Nephron (organoid): ENCODE data around the gene LZTR1.

ENCODE experiments used
- H3K27ac Mint-ChIP-seq, 3 experiments: 2 replicates each; pipeline ENCODE4 v1.8.0; 2020; ENCODE audit warnings: mixed read lengths in 3 of 3, mild to moderate bottlenecking in 2 of 3, moderate library complexity in 1 of 3
- H3K27me3 Mint-ChIP-seq: 2 replicates; pipeline ENCODE4 v1.8.0; 2021; ENCODE audit warnings: low read depth, mild to moderate bottlenecking, moderate library complexity, mixed read lengths
- H3K36me3 Mint-ChIP-seq: 2 replicates; pipeline ENCODE4 v1.8.0; 2020; ENCODE audit warnings: low read depth, mixed read lengths
- H3K4me1 Mint-ChIP-seq: 2 replicates; pipeline ENCODE4 v1.8.0; 2020; ENCODE audit warnings: mixed read lengths
- H3K4me3 Mint-ChIP-seq, 3 experiments: 2 replicates each; pipeline ENCODE4 v1.8.0; 2020; ENCODE audit warnings: mild to moderate bottlenecking in 3 of 3, mixed read lengths in 3 of 3, moderate library complexity in 2 of 3
- H3K9me3 Mint-ChIP-seq: 2 replicates; pipeline ENCODE4 v1.8.0; 2020; ENCODE audit warnings: mixed read lengths
- TF ChIP-seq, protein P1 (sequence below), 3 experiments: fragments of 200-600 bp; sonication (generic); IDR thresholded peaks; one replicate each; pipeline ENCODE4 v1.5.0; 2021; ENCODE audit warnings: antibody characterized with exemption in 3 of 3; ENCODE audit not compliant: unreplicated experiment in 3 of 3

LZTR1 gene

DNA sequence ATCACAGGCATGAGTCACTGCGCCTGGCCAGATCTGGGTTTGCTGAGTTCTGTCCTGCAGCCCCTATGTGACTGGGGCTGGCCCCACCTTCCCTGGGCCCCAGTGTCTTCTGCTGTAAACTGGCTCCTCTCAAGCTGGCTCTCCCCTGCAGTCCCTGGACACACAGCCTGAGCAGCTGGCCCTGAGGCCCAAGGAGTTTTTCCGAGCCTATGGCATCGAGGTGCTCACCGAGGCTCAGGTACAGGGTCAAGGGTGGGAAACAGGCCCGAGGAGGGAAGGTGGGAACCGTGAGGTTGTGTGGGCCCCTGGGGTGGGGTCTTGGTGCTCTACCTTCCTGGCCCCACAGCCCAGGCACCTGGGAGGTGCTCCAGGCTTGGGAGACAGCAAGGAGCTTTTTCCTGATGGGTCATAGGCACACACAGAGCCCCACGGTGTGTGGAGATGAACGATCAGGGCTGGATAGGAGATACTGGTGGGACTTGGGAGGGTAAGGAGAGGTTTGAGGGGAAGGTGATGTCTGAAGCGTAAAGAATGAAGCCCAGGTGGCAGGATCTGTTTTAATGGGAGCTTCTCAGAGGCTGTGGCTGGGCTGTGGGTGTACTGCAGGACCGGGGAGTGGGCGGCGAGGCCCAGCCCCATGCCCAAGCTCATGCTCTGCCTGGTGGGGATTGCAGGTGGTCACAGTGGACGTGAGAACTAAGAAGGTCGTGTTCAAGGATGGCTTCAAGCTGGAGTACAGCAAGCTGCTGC, 6.4 kb upstream of the LZTR1 start:
- TF ChIP-seq, protein P1, sequence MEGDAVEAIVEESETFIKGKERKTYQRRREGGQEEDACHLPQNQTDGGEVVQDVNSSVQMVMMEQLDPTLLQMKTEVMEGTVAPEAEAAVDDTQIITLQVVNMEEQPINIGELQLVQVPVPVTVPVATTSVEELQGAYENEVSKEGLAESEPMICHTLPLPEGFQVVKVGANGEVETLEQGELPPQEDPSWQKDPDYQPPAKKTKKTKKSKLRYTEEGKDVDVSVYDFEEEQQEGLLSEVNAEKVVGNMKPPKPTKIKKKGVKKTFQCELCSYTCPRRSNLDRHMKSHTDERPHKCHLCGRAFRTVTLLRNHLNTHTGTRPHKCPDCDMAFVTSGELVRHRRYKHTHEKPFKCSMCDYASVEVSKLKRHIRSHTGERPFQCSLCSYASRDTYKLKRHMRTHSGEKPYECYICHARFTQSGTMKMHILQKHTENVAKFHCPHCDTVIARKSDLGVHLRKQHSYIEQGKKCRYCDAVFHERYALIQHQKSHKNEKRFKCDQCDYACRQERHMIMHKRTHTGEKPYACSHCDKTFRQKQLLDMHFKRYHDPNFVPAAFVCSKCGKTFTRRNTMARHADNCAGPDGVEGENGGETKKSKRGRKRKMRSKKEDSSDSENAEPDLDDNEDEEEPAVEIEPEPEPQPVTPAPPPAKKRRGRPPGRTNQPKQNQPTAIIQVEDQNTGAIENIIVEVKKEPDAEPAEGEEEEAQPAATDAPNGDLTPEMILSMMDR (IDR thresholded peaks at IDR 0.05; ENCODE audit: unreplicated experiment in 3 of 3): no peak
- Mint-ChIP-seq H3K36me3 (no peaks in the 10 kb centered on the region), H3K4me3 (no peak overlapping the region), H3K9me3 (peaks cover 3% of the 10 kb centered on the region), H3K27ac (no peak overlapping the region), H3K27me3 (peaks cover 11% of the 10 kb centered on the region), H3K4me1 (peaks cover 10% of the 10 kb centered on the region)

GRCh38 chr22:20976291-20976877, 5.7 kb upstream of the LZTR1 start:
- H3K27ac Mint-ChIP-seq: no peak overlapping the region
- H3K9me3 Mint-ChIP-seq: peaks cover 3% of the 10 kb centered on the region
- H3K27me3 Mint-ChIP-seq: peaks cover 11% of the 10 kb centered on the region

DNA sequence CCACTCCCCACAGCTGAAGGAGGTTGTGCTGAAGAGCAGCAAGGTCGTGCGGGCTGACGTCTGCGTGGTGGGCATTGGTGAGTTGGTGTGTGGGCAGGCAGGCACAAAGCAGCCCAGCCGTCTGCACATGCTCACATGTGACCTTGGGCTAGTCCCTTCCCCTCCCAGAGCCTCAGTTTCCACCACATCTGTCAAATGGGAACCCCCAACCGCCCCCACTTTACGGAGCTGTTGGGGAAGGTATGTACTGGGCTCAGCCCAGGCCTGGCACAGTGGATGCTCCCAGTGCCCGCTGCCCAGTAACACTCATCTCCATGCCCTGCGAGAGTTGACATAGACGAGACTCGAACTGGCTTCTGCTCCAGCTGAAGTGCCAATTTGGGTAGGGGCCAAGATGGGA, 5.1 kb upstream of the LZTR1 start:
- no peak overlapping the region for H3K4me3 Mint-ChIP-seq
- H3K27ac Mint-ChIP-seq: no peak overlapping the region
- peaks cover 11% of the 10 kb centered on the region for H3K27me3 Mint-ChIP-seq
- H3K4me1 Mint-ChIP-seq: peaks cover 14% of the 10 kb centered on the region
- no peaks in the 10 kb centered on the region for H3K36me3 Mint-ChIP-seq
- TF ChIP-seq, protein P1 (IDR thresholded peaks at IDR 0.05; ENCODE audit: unreplicated experiment in 3 of 3): no peak
- H3K9me3 Mint-ChIP-seq: peaks cover 3% of the 10 kb centered on the region

More at GRCh38 chr22:20976291-20976877, 5.7 kb upstream of the LZTR1 start:
- H3K36me3 Mint-ChIP-seq: no peaks in the 10 kb centered on the region
- TF ChIP-seq, protein P1 (IDR thresholded peaks at IDR 0.05; ENCODE audit: unreplicated experiment in 3 of 3): no peak
- H3K4me3 Mint-ChIP-seq: no peak overlapping the region
- peaks cover 12% of the 10 kb centered on the region for H3K4me1 Mint-ChIP-seq

GRCh38 chr22:20977516-20978170, 4.5 kb upstream of the LZTR1 start:
- Mint-ChIP-seq H3K4me1 (peaks cover 14% of the 10 kb centered on the region), H3K27me3 (peaks cover 11% of the 10 kb centered on the region), H3K9me3 (peaks cover 3% of the 10 kb centered on the region), H3K36me3 (no peaks in the 10 kb centered on the region), H3K4me3 (no peak overlapping the region), H3K27ac (no peak overlapping the region)
- TF ChIP-seq, protein P1 (IDR thresholded peaks at IDR 0.05; ENCODE audit: unreplicated experiment in 3 of 3): no peak

- Mint-ChIP-seq H3K4me3 (peak overlapping the region in 1 of 3 experiments; percentile 73), H3K27me3 (peaks cover 11% of the 10 kb centered on the region), H3K9me3 (peaks cover 3% of the 10 kb centered on the region), H3K36me3 (no peaks in the 10 kb centered on the region), H3K4me1 (peaks cover 14% of the 10 kb centered on the region), H3K27ac (no peak overlapping the region)
- TF ChIP-seq, protein P1 (IDR thresholded peaks at IDR 0.05; ENCODE audit: unreplicated experiment in 3 of 3): no peak
Measured at GRCh38 chr22:20978419-20978818, 3.7 kb upstream of the LZTR1 start.
